Stimulated activated CD4-positive, alpha-beta T cell treated with anti-CD3 and anti-CD28 coated beads, Interleukin-1b, Interleukin-23, amount 100 ng/mL, for 24 hours (primary cell): ENCODE measurements around the gene PDIA2.

ENCODE experiments used
- DNase-seq, 4 experiments: peaks; one replicate each; pipeline ENCODE4 v3.0.0-alpha.2; 2020; ENCODE audit warnings: low read depth in 4 of 4, low spot score in 1 of 4

Gene PDIA2

DNA sequence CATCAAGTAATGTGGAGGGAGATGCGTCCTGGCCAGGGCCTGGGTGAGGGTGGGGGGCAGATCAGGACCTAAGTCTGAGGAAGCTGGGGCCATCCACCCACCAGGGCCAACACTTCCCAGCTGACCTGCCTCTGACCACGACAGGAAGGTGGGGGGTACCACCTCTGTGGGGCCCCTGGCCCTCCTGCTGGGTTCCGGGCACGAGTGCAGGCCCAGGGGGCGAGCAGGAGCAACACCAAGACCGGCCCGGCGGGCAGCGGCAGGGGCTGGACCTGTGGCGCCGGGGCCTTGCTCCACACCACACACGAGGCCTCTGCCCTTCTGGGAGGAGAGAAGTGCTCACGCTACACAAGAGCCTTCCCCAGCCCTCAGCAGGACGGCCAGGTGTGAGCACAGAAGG lies 13.3 kb downstream of the PDIA2 start:
- DNase-seq, result no peak

DNA sequence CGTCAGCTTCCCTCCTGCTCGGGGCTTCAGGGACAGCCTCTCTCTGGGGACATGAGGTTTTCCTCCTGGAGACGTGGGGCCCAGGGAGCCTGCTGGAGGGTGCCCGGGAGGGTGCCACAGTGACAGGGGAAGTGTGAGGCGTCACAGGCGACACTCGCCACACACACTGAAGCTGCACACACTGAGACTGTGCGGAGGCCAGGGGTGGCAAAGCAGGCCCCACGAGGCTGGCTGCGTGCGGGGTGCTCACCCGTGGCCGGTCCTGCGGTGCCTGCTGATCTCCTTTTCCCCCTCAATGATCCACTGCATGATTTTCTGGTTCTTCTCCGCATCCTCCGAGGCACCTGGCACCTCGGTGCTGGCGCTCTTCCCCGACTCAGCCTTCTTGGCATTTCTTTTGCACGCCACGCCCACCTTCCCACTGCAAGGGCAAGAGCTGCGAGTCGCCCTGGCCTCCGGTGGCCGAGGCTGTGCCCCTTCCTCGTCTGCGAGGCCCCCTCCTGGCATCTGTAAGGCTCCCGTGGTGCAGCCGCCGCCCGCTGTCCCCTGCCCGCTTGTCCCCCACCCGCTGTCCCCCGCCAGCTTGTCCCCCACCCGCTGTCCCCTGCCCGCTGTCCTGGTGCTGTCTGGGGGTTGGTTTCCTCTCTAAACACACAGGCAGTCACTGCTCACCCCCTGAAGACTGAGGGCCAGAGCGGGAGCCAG lies 14.0 kb downstream of the PDIA2 start:
- DNase-seq, result no peak

DNA sequence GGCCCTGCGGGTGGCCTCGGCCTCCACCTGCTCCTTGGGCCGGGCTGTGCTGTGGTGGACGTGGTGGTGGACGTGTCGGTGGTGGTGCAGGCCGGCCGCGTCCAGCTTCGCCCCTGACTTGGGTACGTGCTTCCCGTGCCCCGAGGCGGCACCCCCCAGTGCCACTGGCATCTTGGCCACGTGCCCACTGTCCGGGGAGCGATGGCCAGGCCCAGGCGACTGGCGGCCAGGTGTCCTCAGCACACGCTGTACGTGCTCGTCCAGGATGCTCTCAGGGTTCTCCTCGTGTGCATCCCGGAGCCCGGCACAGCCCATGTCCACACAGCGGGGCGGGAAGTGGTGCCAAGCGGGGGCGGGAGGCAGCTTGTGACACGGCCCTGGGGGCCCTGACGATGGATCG lies 14.9 kb downstream of the PDIA2 start:
- DNase-seq, result no peak

DNA sequence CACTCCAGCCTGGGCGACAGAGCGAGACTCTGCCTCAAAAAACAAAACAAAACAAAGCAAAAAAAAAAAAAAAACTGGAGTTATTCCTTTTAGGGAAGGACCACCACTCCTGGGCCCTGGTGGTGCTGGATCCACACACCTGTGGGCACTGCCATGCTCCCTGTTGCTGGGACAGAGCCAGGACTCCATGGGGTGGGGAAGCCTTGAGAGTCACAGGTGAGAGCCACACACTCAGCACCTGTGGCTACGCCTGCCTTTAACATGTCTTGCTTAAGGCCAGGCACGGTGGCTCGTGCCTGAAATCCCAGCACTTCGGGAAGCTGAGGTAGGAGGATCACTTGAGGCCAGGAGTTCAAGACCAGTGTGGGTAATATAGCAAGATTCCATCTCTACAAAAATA lies 18.3 kb downstream of the PDIA2 start:
- DNase-seq, result no peak

DNA sequence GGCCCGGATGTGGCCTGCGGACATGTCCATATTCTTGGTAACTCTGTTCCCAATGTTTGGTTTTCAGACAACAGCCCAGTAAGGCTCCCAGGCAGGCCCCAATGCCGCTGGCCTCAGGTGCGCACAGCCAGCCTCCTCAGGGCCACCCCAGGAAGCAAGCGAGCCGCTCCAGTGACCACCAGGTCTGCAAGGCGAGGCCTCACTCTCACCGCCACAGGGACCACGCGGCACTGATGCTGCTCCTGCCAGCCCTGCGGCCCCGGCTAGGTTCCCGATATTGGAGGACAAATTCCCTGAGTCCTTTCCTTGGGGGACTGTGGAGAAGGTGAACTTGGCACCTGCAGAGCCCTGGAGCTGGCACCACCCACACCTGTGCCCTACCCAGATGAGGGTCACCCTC lies 19.0 kb downstream of the PDIA2 start:
- no peak for DNase-seq

DNA sequence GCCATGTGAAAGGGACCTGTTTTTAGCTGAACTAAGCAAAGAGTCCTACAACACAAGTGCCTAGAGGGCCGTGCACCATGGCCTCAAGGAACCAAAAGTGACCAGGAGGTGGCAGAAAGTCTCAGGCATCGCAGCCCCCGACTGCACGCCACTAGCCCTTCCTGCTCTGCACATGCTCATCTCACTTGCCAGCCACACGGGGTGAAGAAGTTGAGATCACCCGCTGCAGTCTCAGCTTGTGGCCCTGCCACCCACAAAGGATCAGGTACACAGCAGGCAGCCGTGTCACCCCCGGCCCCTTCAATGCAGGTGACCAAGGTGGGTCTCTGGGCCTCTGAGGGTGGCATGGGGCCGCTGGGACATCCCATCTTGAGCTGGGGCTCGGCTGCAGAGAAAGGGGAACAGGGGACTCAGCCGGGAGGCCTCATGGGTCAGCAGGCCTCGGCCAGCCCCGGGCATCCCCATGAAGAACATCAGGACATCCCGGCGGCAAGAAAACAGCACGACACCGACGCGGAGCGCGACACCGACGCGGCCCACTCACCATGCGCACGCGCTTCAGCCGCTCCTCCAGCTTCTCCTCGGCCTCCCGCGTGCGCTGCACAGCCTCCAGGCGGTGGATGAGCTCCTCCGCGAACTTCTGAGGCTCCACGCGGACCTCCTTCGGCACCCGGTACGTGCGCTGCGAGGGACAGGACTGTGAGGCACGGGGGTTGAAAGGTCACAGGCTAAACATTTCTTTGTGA lies 21.0 kb downstream of the PDIA2 start:
- DNase-seq, result no peak

DNA sequence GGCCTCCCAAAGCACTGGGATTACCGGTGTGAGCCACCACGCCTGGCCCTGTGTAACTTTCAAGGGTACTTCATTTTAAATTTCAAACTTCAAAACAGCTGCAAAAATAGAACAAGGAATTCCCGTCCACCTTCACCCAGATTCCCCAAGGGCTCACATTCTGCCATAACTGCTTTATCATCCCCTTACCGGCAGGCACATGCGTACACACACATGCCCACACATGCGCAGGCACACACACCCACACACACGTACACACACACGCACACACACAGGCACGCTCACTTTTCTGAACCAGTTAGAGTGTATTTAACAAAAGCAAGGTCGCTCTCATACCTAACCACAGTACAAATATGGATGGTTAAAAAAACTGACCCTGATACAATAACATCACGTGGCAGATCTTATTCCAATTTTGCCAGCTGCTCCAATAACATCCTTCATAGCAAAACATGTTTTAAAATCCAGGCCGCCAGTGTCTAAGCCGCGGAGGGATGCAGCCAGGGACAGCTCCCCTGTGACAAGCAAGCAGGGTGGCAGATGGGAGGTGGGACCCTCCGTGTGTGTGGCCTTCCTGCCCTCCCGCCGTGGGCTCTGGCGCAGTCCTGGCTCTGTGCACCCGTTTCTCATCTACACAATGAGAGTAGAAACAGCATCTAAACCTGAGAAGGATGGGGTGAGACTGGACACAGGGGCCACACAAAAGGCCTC lies 23.1 kb downstream of the PDIA2 start:
- no peak for DNase-seq

DNA sequence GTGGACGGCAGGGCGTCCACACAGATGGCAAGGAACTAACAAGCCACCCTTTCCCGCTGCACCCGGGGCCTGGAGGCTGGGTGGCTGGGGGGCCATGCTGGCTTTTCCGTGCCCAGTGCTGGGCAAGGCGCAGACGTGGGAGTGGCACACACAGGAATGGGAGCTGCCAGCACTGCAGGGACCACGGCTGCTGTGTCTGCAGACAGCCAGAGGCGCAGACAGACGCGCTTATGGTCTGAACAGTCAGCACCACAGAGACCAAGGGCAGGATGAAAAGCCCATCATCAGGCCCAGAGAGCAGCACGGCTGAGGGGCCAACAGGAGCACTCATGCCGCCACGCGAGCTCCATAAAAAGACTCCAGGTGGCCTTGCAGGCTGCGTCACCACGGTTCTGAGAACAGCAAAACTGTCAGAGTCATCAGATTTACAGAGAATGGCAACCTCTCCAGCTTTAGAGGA lies 24.0 kb downstream of the PDIA2 start:
- no peak for DNase-seq

DNA sequence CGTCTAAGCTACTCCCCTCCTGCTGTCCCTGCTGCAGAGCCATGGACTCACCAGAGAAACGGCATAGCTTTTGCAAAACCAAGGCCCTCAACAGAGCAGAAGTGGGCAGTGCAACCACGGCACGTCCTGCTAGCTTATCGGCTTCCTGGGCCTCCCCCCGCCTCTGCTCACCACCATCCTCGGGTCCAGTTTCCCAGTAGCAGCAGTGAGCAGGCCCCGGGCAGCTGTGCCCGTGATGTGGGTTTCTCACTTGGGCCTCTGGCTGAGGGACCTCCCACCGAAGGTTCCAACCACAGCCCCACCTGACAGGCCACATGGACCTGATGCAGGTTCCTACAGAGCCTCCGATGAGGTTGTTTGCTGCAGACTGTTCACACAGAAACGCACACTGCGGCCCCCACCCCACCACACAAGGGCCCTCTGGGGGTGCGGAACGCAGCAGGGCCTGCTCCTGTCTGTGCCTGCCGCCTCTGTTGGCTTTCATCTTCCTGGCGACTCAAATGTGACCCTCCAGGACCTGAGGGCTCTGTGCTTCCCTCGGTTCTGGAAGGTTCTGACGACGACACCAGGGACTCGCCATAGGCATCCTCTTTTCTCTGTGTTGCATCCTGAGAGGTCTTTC lies 24.8 kb downstream of the PDIA2 start:
- DNase-seq, result no peak

DNA sequence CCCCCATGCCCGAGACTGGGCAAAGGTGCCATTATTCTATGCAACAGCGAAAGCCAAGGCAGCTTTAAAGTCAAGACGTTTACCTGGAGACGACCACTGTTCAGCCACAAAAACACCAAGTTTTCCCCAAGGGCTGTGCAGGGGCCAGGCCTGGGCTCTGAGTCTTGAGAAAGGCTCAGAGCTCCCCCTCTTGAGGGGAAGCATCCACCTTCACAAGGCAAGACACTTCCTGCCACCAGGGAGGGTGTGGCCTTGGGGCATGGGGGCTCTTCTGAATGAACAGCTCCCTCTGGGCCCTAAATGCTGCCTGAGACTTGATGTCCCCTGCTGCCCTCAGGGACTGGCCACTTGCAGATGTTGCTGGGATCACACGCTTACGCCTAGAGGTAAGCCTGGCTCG lies 26.5 kb downstream of the PDIA2 start:
- DNase-seq, result no peak

DNA sequence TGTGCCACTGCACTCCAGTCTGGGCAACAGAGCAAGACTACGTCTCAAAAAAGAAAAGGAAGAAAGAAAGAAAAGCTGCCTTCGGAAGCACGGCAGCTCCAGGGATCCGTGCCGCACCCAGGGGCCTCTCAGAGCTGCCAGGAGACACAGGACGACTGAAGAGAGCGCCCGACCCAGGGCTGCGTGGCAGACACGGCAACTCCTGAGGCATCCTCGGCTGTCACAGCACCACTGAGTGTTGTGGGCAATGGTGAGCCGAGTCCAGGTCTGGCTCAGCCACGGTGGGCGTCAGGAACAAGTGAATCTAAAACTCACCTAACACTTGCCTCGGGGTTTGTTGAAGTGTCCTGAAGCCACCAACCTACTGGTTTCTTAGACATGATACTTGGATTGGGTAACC lies 28.8 kb downstream of the PDIA2 start:
- DNase-seq, result no peak

DNA sequence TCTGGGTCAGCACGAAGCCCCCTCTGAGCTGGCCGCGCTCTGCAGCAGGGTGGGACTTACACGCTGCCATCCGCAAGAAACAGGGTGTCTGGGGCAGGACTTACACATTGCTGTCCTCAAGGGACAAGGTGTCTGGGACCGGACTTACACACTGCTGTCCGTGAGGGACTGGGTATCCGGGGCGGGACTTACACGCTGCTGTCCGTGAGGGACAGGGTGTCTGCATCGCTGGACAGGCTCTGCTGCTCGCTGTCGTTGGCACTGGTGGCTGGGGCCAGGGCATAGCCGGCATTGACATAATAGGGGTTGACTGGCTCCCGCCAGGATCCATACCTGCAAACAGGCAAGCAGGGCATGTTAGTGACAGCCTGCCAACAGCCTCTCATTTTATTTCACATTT lies 31.4 kb downstream of the PDIA2 start:
- DNase-seq, result no peak

DNA sequence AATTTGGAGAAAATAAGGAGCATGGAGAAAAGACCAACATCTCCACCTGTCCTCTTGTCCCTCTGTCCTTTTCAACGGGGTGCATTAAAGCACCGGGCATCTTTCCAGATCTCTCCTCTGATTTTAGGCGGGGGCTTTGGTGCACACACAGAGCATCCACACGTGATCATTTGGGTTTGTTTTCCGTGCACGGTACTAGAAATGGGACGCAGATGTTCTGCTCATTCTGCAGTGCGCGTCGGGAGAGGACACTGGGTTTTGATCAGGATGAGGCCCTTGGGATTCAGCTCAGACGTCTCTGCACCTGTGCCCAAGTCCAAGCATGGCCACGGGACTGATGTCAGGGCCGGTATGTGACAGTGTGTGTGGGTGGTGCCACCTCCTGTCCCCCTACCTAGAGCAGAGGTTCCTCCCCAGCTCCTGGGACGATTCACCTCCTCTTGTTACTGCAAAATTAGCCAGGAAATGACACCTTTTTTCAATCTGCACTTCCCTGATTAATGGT lies 31.9 kb downstream of the PDIA2 start:
- no peak for DNase-seq

DNA sequence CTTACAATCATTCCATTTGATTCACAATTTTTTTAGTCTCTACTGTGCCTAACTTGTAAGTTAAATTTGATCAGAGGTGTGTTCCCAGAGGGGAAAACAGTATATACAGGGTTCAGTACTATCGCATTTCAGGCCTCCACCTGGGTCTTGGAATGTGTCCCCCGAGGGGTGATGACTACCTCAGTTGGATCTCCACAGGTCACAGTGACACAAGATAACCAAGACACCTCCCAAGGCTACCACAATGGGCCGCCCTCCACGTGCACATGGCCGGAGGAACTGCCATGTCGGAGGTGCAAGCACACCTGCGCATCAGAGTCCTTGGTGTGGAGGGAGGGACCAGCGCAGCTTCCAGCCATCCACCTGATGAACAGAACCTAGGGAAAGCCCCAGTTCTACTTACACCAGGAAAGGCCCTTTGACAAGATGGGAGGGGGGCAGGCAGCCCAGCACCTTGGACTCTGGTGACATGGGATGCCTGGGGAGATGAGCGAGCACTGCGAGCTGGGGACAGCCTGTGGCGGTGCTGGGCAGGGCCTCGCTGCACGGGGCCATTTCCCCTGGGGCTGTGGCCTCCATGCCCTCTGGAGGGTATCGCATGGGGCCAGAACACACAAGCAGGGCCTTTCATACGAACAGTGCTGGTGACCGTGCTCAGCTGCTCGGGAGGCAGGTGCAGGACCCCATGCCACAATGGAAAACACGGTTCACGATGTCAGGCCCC lies 33.9 kb downstream of the PDIA2 start:
- no peak for DNase-seq

DNA sequence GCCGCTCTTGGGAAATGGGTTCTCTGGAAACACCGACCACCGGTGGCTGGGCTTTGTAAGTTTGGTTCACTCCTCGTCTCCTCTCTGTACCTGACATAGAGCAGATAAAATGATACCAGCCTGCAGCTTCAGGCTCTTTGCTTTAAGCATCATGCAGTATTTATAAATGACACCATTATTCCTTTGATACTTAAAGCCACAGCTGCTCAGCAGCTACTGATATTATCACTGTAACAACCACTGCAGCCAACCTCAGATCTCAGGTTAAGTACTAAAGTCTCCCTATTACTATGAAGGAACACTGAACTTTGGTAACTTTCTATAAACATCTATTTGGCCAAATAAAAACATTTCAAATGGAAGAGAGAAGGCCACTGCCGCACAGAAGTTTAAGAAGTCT lies 34.6 kb downstream of the PDIA2 start:
- DNase-seq, result no peak

DNA sequence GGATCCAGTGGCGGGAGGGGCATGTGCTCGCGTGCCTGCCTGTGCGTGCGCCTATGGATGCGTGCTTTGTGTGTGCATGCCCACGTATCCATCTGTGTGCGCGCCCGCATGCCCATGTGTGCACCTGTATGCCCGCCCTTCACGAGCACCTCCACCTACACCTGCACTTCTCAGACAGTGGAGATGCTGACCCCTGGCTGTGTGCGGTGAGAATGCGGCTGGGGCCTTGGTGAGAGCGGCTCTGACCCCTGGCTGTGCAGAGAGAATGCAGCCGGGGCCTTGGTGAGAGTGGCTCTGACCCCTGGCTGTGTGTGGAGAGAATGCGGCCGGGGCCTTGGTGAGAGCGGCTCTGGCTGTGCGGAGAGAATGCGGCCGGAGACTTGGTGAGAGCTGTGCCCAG lies 35.7 kb downstream of the PDIA2 start:
- no peak for DNase-seq

DNA sequence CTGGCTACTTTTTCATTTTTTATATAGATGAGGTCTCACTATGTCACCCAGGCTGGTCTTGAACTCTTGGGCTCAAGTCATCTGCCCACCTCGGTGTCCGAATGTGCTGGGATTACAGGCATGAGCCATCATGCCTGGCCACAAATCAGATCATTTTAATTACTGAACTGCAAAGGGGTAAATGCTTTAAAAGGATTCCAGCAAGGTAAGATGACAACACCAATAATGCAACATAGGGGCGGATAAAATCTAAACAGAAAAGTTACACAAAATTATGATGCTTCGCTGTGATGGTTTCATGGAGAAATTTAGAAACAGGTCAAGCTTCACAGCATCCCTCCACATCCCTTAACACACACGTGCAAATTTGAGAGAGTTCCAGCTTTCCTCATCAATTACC lies 37.2 kb downstream of the PDIA2 start:
- DNase-seq, result no peak

DNA sequence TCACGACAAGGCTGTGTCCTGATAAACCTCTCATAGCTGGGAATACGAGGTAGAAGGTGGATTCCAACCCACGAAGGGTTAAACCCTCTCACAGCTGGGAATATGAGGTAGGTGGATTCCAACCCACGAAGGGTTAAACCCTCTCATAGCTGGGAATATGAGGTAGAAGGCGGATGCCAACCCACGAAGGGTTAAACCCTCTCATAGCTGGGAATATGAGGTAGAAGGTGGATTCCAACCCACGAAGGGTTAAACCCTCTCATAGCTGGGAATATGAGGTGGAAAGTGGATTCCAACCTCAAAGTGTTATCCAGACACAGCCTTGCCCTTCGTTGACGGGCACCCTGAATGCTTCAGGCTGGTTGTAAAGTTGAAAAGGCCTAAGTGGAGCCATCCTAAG lies 38.6 kb downstream of the PDIA2 start:
- no peak for DNase-seq

DNA sequence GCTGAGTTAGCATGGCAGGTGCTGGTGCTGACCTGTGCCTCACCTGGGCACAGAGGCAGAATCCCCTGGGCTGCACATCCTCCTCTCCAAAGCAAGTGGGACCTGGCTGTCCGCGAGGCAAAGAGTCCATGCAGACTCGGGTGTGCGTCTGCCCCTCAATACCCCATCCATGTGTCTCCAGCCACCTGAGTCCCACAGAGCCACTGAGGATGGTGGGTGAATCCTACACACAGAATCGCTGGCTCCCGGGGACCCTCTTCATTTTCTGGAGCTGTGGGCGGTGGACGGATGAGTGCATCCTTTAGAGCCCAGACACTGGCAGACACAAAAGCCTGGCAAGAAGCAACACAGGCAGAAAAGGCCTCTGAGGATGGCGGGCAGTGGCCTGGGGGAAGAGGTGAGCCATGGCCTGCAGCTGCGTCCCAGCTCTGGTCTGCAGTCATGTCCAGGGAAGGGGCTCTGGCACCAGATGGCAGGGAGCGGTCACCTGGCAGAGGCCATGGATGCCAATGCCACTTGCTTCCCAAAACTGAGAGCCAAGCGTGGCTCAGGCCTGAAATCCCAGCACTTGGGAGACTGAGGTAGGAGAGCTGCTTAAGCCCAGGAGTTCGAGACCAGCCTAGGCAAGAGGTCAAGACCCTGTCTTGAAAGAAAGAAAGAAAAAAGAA lies 39.6 kb downstream of the PDIA2 start:
- DNase-seq, result no peak

DNA sequence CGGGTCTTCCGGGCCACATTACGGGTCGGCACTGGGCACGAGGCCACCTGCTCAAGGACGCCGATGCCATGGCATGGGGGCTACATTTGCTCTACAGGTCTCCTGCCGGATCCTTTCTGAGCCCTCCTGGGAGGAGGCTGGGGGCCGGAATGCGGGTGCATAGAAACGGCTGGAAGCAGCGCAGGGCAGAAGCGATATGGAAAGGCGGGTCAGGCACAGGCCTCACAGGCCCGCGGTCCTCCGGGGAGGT lies 41.2 kb downstream of the PDIA2 start:
- no peak for DNase-seq
